Endothelial cell of umbilical vein (primary cell): ENCODE data around the gene SMIM7. TPM values are rescaled to one million over a fixed set of nuclear protein-coding genes. Genes with fewer than 3 reads are reported as not detected.

Source experiments
- BruUV-seq: library from RNA; stranded (reverse); fragments of 400-500 nt; replicated peaks from 2 replicates; lab custom pipeline; 2021; lab: Mats Ljungman, UMichigan
- CTCF ChIA-PET: fragments of 300-600, 350-600 bp; sonication (Branson Sonifier 250); formaldehyde crosslinking; loops from one replicate; lab custom pipeline; 2021; ENCODE audit warnings: antibody characterized with exemption, inconsistent platforms; lab: Charles Lee
- POLR2A ChIA-PET: fragments of 300-600, 350-600 bp; sonication (Branson Sonifier 250); formaldehyde crosslinking; loops from one replicate; lab custom pipeline; 2021; ENCODE audit warnings: antibody characterized with exemption, inconsistent platforms; lab: Charles Lee
- DNase-seq: peaks from one replicate; pipeline ENCODE4 v3.0.0-alpha.2; 2011; ENCODE audit warnings: low read depth, low spot score
- FAIRE-seq: peaks from 2 replicates; lab custom pipeline; 2011; peaks lifted over from hg19 to GRCh38; lab: Jason Lieb, UNC
- H2AFZ ChIP-seq: 2 replicates; pipeline ENCODE4 v1.6.0; 2012; ENCODE audit warnings: low read depth, low read length, control low read depth, inconsistent platforms
- H3K27ac ChIP-seq: 2 replicates; pipeline ENCODE4 v1.5.1; 2011; ENCODE audit warnings: low read depth, mild to moderate bottlenecking, control low read depth, low read length, moderate library complexity; ENCODE audit not compliant: insufficient read depth
- H3K27me3 ChIP-seq, 2 experiments: 2 replicates each; pipeline versions ENCODE4 v1.6.0 to v1.6.1; 2011; ENCODE audit warnings: low read length in 2 of 2, mixed read lengths in 1 of 2; ENCODE audit not compliant: control insufficient read depth in 2 of 2, insufficient read depth in 2 of 2
- H3K36me3 ChIP-seq, 2 experiments: 2 replicates in 1 of 2; 3 replicates in 1 of 2; pipeline ENCODE4 v1.5.1; 2011; ENCODE audit warnings: low read length in 2 of 2, mild to moderate bottlenecking in 1 of 2, moderate library complexity in 1 of 2; ENCODE audit not compliant: control insufficient read depth in 2 of 2, insufficient read depth in 2 of 2; ENCODE audit errors: extremely low read depth in 1 of 2
- H3K4me1 ChIP-seq: 3 replicates; pipeline ENCODE4 v1.5.1; 2011; ENCODE audit warnings: mild to moderate bottlenecking, low read length; ENCODE audit not compliant: control insufficient read depth, insufficient read depth; ENCODE audit errors: extremely low read depth
- H3K4me2 ChIP-seq: 2 replicates; pipeline ENCODE4 v1.6.1; 2011; ENCODE audit warnings: low read length, control low read depth, mixed read lengths; ENCODE audit not compliant: insufficient read depth
- H3K4me3 ChIP-seq, 3 experiments: fragments of 200-600 bp in 1 of 3; sonication (generic), shearing (Covaris generic) in 1 of 3; replicated peaks in 1 of 3; 2 replicates each; pipeline ENCODE4 v1.5.1; 2011 to 2016; ENCODE audit warnings: control low read depth in 3 of 3, low read length in 3 of 3, mild to moderate bottlenecking in 2 of 3, inconsistent platforms in 1 of 3, low read depth in 1 of 3, moderate library complexity in 1 of 3; ENCODE audit not compliant: insufficient read depth in 1 of 3
- H3K79me2 ChIP-seq: 2 replicates; pipeline ENCODE4 v1.6.0; 2012; ENCODE audit warnings: low read length, inconsistent platforms; ENCODE audit not compliant: control insufficient read depth, insufficient read depth
- H3K9ac ChIP-seq: replicated peaks from 2 replicates; pipeline ENCODE3; 2011; ENCODE audit warnings: low read length, control low read depth; ENCODE audit not compliant: insufficient read depth; ENCODE audit errors: extremely low read depth
- H3K9me1 ChIP-seq: replicated peaks from 3 replicates; pipeline ENCODE4 v1.6.0; 2011; ENCODE audit warnings: mild to moderate bottlenecking, low read length; ENCODE audit not compliant: control insufficient read depth, insufficient read depth; ENCODE audit errors: extremely low read depth
- H3K9me3 ChIP-seq: replicated peaks from 2 replicates; pipeline ENCODE4 v1.5.1; 2012; ENCODE audit warnings: low read length, inconsistent platforms; ENCODE audit not compliant: control insufficient read depth, insufficient read depth
- H4K20me1 ChIP-seq: replicated peaks from 2 replicates; pipeline ENCODE3; 2011; ENCODE audit warnings: mild to moderate bottlenecking, low read length; ENCODE audit not compliant: control insufficient read depth, insufficient read depth; ENCODE audit errors: extremely low read depth
- EZH2 ChIP-seq: IDR thresholded peaks from 2 replicates; pipeline ENCODE4 v1.6.1; 2012; ENCODE audit warnings: borderline replicate concordance, low read depth, mild to moderate bottlenecking, moderate library complexity, low read length, inconsistent platforms; ENCODE audit not compliant: severe bottlenecking
- FOS ChIP-seq: IDR thresholded peaks from 2 replicates; pipeline ENCODE4 v1.6.1; 2011; ENCODE audit warnings: mild to moderate bottlenecking, low read length, moderate library complexity, borderline replicate concordance; ENCODE audit not compliant: insufficient read depth
- GATA2 ChIP-seq: IDR thresholded peaks from 2 replicates; pipeline ENCODE4 v1.7.0; 2011; ENCODE audit warnings: low read depth, mild to moderate bottlenecking, moderate library complexity, mixed read lengths, low read length; ENCODE audit not compliant: insufficient read length, insufficient read depth
- JUN ChIP-seq: IDR thresholded peaks from 2 replicates; pipeline ENCODE4 v1.6.1; 2011; ENCODE audit warnings: borderline replicate concordance, low read depth; ENCODE audit not compliant: insufficient read length, insufficient read depth
- MAX ChIP-seq: IDR thresholded peaks from 2 replicates; pipeline ENCODE4 v1.6.1; 2011; ENCODE audit not compliant: insufficient read depth, insufficient read length
- MYC ChIP-seq: IDR thresholded peaks from one replicate; pipeline ENCODE4 v1.6.1; 2011; ENCODE audit warnings: mild to moderate bottlenecking, low read depth, low read length
- POLR2A ChIP-seq: IDR thresholded peaks from 2 replicates; pipeline ENCODE4 v1.6.1; 2012; ENCODE audit warnings: low read depth, mild to moderate bottlenecking, control low read depth, low read length
- POLR2AphosphoS5 ChIP-seq: IDR thresholded peaks from 2 replicates; pipeline ENCODE4 v1.6.1; 2012; ENCODE audit warnings: low read depth, mild to moderate bottlenecking, control low read depth, low read length, moderate library complexity; ENCODE audit not compliant: insufficient read depth
- dilution Hi-C: fragments of 300-500 bp; cut with MboI; formaldehyde crosslinking; loops from one replicate; pipeline ENCODE4 v1.15.0; 2019; ENCODE audit warnings: low sequenced_read_pairs; ENCODE audit not compliant: extremely low pct_ligation_motif_present
- intact Hi-C: fragments of 100-400 bp; cut with micrococcal nuclease; formaldehyde crosslinking; loops from one replicate; pipeline ENCODE4 v1.10.0; 2022
- polyA plus RNA-seq, 4 experiments: library from polyadenylated mRNA; depleted of rRNA in 3 of 4; stranded (reverse) in 3 of 4; unstranded in 1 of 4; fragments of >200 nt; gene quantifications; 2 replicates each; pipeline versions ENCODE4 v1.2.1 to v1.2.3, GENCODE V29; 2011 to 2012; ENCODE audit warnings: missing spikeins in 1 of 4
- total RNA-seq: library from RNA; stranded (reverse); gene quantifications from 2 replicates; pipeline ENCODE4 v1.2.3, GENCODE V29; 2021
- TF ChIP-seq, protein P1 (sequence below), 2 donors: IDR thresholded peaks; 1 replicate in 1 of 2; 2 replicates in 1 of 2; pipeline ENCODE4 v1.5.1; 2011; ENCODE audit warnings: low read length in 2 of 2, mild to moderate bottlenecking in 2 of 2, moderate library complexity in 2 of 2, control low read depth in 1 of 2, inconsistent platforms in 1 of 2, low read depth in 1 of 2; ENCODE audit not compliant: insufficient read depth in 1 of 2; ENCODE audit errors: extremely low read depth in 1 of 2

The SMIM7 gene
- total and polyA plus RNA-seq, 2 donors (not counting 3 experiments of a cell fraction or from before 2014, with no cell fraction given) = 51.1 to 62.0 TPM

DNA sequence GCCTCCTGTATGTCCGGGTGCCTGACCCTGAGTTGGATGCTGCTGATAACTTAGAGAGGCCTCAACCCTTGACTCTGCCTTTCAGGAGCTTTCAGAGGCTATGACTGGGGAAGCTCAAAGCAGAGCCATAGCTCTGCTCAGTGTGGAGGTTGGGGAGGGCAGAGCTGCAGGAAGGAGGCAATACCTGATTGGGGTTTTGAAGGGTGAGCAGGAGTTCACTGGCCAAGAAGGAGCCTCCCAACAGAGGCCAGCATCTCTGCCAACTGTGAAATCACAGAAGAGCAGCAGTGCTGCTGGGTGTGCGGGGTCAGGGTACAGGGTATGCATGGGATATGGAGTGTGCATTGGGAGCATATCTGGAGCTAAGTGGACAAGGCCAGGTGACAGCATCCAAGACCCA, 22.6 kb upstream of the SMIM7 start:
- no peaks in the 10 kb centered on the region for H4K20me1 ChIP-seq
- H3K27ac ChIP-seq = no peak overlapping the region
- H3K9ac ChIP-seq = no peak overlapping the region
- no peak overlapping the region for H3K4me2 ChIP-seq
- TF ChIP-seq MAX (no peak), POLR2A (no peak), MYC (no peak), GATA2 (no peak)
- TF ChIP-seq, protein P1, sequence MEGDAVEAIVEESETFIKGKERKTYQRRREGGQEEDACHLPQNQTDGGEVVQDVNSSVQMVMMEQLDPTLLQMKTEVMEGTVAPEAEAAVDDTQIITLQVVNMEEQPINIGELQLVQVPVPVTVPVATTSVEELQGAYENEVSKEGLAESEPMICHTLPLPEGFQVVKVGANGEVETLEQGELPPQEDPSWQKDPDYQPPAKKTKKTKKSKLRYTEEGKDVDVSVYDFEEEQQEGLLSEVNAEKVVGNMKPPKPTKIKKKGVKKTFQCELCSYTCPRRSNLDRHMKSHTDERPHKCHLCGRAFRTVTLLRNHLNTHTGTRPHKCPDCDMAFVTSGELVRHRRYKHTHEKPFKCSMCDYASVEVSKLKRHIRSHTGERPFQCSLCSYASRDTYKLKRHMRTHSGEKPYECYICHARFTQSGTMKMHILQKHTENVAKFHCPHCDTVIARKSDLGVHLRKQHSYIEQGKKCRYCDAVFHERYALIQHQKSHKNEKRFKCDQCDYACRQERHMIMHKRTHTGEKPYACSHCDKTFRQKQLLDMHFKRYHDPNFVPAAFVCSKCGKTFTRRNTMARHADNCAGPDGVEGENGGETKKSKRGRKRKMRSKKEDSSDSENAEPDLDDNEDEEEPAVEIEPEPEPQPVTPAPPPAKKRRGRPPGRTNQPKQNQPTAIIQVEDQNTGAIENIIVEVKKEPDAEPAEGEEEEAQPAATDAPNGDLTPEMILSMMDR (IDR thresholded peaks at IDR 0.05; ENCODE audit: extremely low read depth in 1 of 2, insufficient read depth in 1 of 2, low read depth in 1 of 2, low read length in 2 of 2) = no peak
- H3K9me1 ChIP-seq = no peaks in the 10 kb centered on the region
- H3K4me3 ChIP-seq = no peak overlapping the region
- H3K9me3 ChIP-seq = no peaks in the 10 kb centered on the region
- H3K27me3 ChIP-seq = no peaks in the 10 kb centered on the region
- no peak overlapping the region for H2AFZ ChIP-seq
- intact Hi-C loops (no loop called here), dilution Hi-C loops (no loop called here)
- CTCF ChIA-PET = interaction anchor here (1.2 kb wide), 1 partner anchor 10 kb away, joined by 8 read pairs; no protein-coding TSS in a partner anchor
- H3K79me2 ChIP-seq = no peaks in the 10 kb centered on the region
- POLR2A ChIA-PET = no interaction called here
- H3K4me1 ChIP-seq = peaks cover 3% of the 10 kb centered on the region
- no peaks in the 10 kb centered on the region for H3K36me3 ChIP-seq
- no TSS peak for BruUV-seq
- FAIRE-seq = no peak
- no peak for DNase-seq

DNA sequence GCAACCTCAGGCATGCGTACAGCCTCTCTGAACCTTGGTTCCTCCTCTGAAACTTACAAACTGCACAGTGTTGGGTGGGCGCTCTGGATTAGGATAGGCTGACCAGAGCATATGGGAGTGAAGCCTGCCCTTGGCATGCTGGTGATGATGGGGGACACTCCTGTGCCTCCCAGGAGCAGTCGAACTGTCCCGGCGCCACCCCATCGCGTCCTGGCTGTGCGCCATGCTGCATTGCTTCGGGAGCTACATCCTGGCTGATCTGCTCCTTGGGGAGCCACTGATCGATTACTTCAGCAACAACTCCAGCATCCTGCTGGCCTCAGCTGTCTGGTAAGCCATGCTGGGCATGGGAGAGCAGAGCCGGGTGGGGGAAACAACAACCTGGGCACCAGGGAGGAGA, 19.9 kb upstream of the SMIM7 start:
- DNase-seq (no peak), FAIRE-seq (no peak)
- H3K4me2 ChIP-seq = no peak overlapping the region
- dilution Hi-C loops (no loop called here), intact Hi-C loops (no loop called here)
- no peaks in the 10 kb centered on the region for H4K20me1 ChIP-seq
- H3K9me3 ChIP-seq = no peaks in the 10 kb centered on the region
- H3K36me3 ChIP-seq = no peaks in the 10 kb centered on the region
- no peaks in the 10 kb centered on the region for H3K4me1 ChIP-seq
- no peak overlapping the region for H3K9ac ChIP-seq
- H3K27ac ChIP-seq = no peak overlapping the region
- no peaks in the 10 kb centered on the region for H3K27me3 ChIP-seq
- ChIA-PET CTCF (no interaction called here), POLR2A (no interaction called here)
- no peaks in the 10 kb centered on the region for H3K79me2 ChIP-seq
- no peak overlapping the region for H2AFZ ChIP-seq
- no peak overlapping the region for H3K4me3 ChIP-seq
- BruUV-seq = no TSS peak
- TF ChIP-seq EZH2 (no peak), POLR2AphosphoS5 (no peak), GATA2 (no peak), POLR2A (no peak), MYC (no peak), FOS (no peak), JUN (no peak), MAX (no peak)
- TF ChIP-seq, protein P1 (IDR thresholded peaks at IDR 0.05; ENCODE audit: extremely low read depth in 1 of 2, insufficient read depth in 1 of 2, low read depth in 1 of 2, low read length in 2 of 2) = no peak
- no peaks in the 10 kb centered on the region for H3K9me1 ChIP-seq
